SK-N-SH (cell line): ENCODE results near the gene C14orf119. TPM values are rescaled to one million over a fixed set of nuclear protein-coding genes. Genes with fewer than 3 reads are reported as not detected.

Experiments used
- CTCF ChIA-PET: fragments of 300-600, 350-600 bp; formaldehyde crosslinking; extraction: SDS; loops from one replicate; lab custom pipeline; 2021; lab: Yijun Ruan, JAX
- POLR2A ChIA-PET: fragments of 350-600 bp; sonication (Branson Sonifier 250); formaldehyde crosslinking; extraction: SDS; loops from one replicate; lab custom pipeline; 2020; ENCODE audit warnings: antibody characterized with exemption, inconsistent platforms; lab: Yijun Ruan, JAX
- DNase-seq: peaks from one replicate; pipeline ENCODE4 v3.0.0; 2012
- H2AFZ ChIP-seq: fragments of 200-600 bp; sonication (generic); 2 replicates; pipeline ENCODE4 v1.8.1; 2016; ENCODE audit warnings: antibody characterized with exemption, mild to moderate bottlenecking, low read depth
- H3F3A ChIP-seq: fragments of 200-600 bp; sonication (generic); replicated peaks from 2 replicates; pipeline ENCODE3; 2016; ENCODE audit warnings: antibody characterized with exemption, mild to moderate bottlenecking; ENCODE audit not compliant: insufficient read depth
- H3K27ac ChIP-seq, 2 experiments: fragments of 200-500 bp in 1 of 2; fragments of 200-600 bp in 1 of 2; sonication (Bioruptor generic) in 1 of 2; sonication (generic), shearing (Covaris generic) in 1 of 2; 2 replicates each; pipeline versions ENCODE4 v1.5.1 to v1.6.1; 2014 to 2016; ENCODE audit warnings: low read depth in 2 of 2, inconsistent platforms in 1 of 2, low read length in 1 of 2, mild to moderate bottlenecking in 1 of 2, mixed read lengths in 1 of 2
- H3K27me3 ChIP-seq: fragments of 200-600 bp; sonication (generic), shearing (Covaris generic); 2 replicates; pipeline ENCODE4 v1.6.1; 2016; ENCODE audit warnings: mixed run types; ENCODE audit not compliant: insufficient read depth
- H3K36me3 ChIP-seq, 2 experiments: fragments of 200-500 bp in 1 of 2; fragments of 200-600 bp in 1 of 2; sonication (Bioruptor generic) in 1 of 2; sonication (generic) in 1 of 2; replicated peaks in 1 of 2; 2 replicates each; pipeline versions ENCODE3 to v1.5.1; 2014 to 2016; ENCODE audit warnings: low read length in 1 of 2, mild to moderate bottlenecking in 1 of 2; ENCODE audit not compliant: insufficient read depth in 2 of 2, control insufficient read depth in 1 of 2
- H3K4me1 ChIP-seq, 2 experiments: fragments of 200-500 bp in 1 of 2; fragments of 200-600 bp in 1 of 2; sonication (Bioruptor generic) in 1 of 2; sonication (generic), shearing (Covaris generic) in 1 of 2; 2 replicates each; pipeline versions ENCODE4 v1.5.1 to v1.6.1; 2014 to 2016; ENCODE audit warnings: low read depth in 1 of 2, low read length in 1 of 2, mixed run types in 1 of 2; ENCODE audit not compliant: insufficient read depth in 2 of 2, control insufficient read depth in 1 of 2
- H3K4me2 ChIP-seq: fragments of 200-600 bp; sonication (generic), shearing (Covaris generic); 2 replicates; pipeline ENCODE4 v1.6.1; 2017; ENCODE audit warnings: mixed run types
- H3K4me3 ChIP-seq, 2 experiments: fragments of 200-500 bp in 1 of 2; fragments of 200-600 bp in 1 of 2; sonication (Bioruptor generic) in 1 of 2; sonication (generic), shearing (Covaris generic) in 1 of 2; 2 replicates each; pipeline versions ENCODE4 v1.5.1 to v1.8.1; 2014 to 2016; ENCODE audit warnings: low read depth in 2 of 2, inconsistent platforms in 1 of 2, low read length in 1 of 2, mild to moderate bottlenecking in 1 of 2, mixed read lengths in 1 of 2, moderate library complexity in 1 of 2
- H3K79me2 ChIP-seq: fragments of 200-600 bp; sonication (generic); 2 replicates; pipeline ENCODE4 v1.8.1; 2017; ENCODE audit warnings: mild to moderate bottlenecking; ENCODE audit not compliant: insufficient read depth
- H3K9ac ChIP-seq: fragments of 200-600 bp; sonication (generic); 2 replicates; pipeline ENCODE4 v1.6.1; 2017; ENCODE audit warnings: mixed run types
- H3K9me2 ChIP-seq: fragments of 200-600 bp; sonication (generic); 2 replicates; pipeline ENCODE4 v1.6.1; 2017; ENCODE audit warnings: mixed run types
- H3K9me3 ChIP-seq: fragments of 200-600 bp; sonication (generic); 2 replicates; pipeline ENCODE4 v1.6.1; 2017; ENCODE audit warnings: mixed run types, mild to moderate bottlenecking, moderate library complexity
- H4K20me1 ChIP-seq: fragments of 200-600 bp; sonication (generic); 2 replicates; pipeline ENCODE4 v1.6.1; 2017; ENCODE audit warnings: mild to moderate bottlenecking, mixed run types; ENCODE audit not compliant: insufficient read depth
- ELF1 ChIP-seq: IDR thresholded peaks from 2 replicates; pipeline ENCODE4 v1.4.0; 2012
- EP300 ChIP-seq, 2 experiments: IDR thresholded peaks; 2 replicates each; pipeline versions ENCODE4 v1.4.0 to v1.6.1; 2012; ENCODE audit warnings: borderline replicate concordance in 1 of 2, low read depth in 1 of 2, low read length in 1 of 2
- FOSL2 ChIP-seq: IDR thresholded peaks from 2 replicates; pipeline ENCODE4 v1.4.0; 2012; ENCODE audit warnings: low read depth, mild to moderate bottlenecking, moderate library complexity, borderline replicate concordance
- GATA2 ChIP-seq: sonication (generic); formaldehyde crosslinking; IDR thresholded peaks from 2 replicates; pipeline ENCODE4 v1.5.0; 2020; ENCODE audit warnings: mild to moderate bottlenecking, missing genetic modification reagents
- MAX ChIP-seq: IDR thresholded peaks from 2 replicates; pipeline ENCODE4 v1.4.0; 2012; ENCODE audit warnings: low read depth
- MEF2A ChIP-seq: IDR thresholded peaks from 2 replicates; pipeline ENCODE4 v1.4.0; 2012; ENCODE audit warnings: low read depth, borderline replicate concordance
- MXI1 ChIP-seq: IDR thresholded peaks from 2 replicates; pipeline ENCODE4 v1.6.1; 2012; ENCODE audit warnings: mild to moderate bottlenecking, low read depth, low read length, improper control_type of control experiment
- NFIC ChIP-seq: IDR thresholded peaks from 2 replicates; pipeline ENCODE4 v1.4.0; 2012; ENCODE audit warnings: borderline replicate concordance
- NRF1 ChIP-seq: IDR thresholded peaks from 2 replicates; pipeline ENCODE4 v1.6.1; 2012; ENCODE audit warnings: low read depth, mild to moderate bottlenecking, low read length
- POLR2AphosphoS5 ChIP-seq: IDR thresholded peaks from 2 replicates; pipeline ENCODE4 v1.6.1; 2012; ENCODE audit warnings: low read depth, low read length
- RAD21 ChIP-seq: IDR thresholded peaks from 2 replicates; pipeline ENCODE4 v1.6.1; 2012; ENCODE audit warnings: mild to moderate bottlenecking, low read length
- RXRA ChIP-seq: IDR thresholded peaks from 2 replicates; pipeline ENCODE4 v1.4.0; 2012; ENCODE audit warnings: low read depth, mild to moderate bottlenecking, borderline replicate concordance
- SIN3A ChIP-seq: IDR thresholded peaks from 2 replicates; pipeline ENCODE4 v1.6.1; 2012; ENCODE audit warnings: low read depth, mild to moderate bottlenecking, low read length, moderate library complexity, borderline replicate concordance
- SMC3 ChIP-seq: IDR thresholded peaks from 2 replicates; pipeline ENCODE4 v1.6.1; 2012; ENCODE audit warnings: low read depth, low read length, improper control_type of control experiment
- TAF1 ChIP-seq: IDR thresholded peaks from 2 replicates; pipeline ENCODE4 v1.6.1; 2012; ENCODE audit warnings: low read depth, mild to moderate bottlenecking, low read length, moderate library complexity, borderline replicate concordance
- TEAD4 ChIP-seq: IDR thresholded peaks from 2 replicates; pipeline ENCODE4 v1.4.0; 2012; ENCODE audit warnings: mild to moderate bottlenecking, borderline replicate concordance; ENCODE audit not compliant: insufficient read depth
- USF2 ChIP-seq: fragments of 150-350 bp; IDR thresholded peaks from 2 replicates; pipeline ENCODE4 v1.6.1; 2017; ENCODE audit warnings: antibody characterized with exemption, low read length, low read depth, borderline replicate concordance
- WGBS: methylation state at CpG from one replicate; pipeline ENCODE4 v1.1.6; 2017; ENCODE audit warnings: low lambda C conversion rate; 5-methylcytosine and 5-hydroxymethylcytosine counted together
- polyA plus RNA-seq, 3 experiments: library from polyadenylated mRNA; depleted of rRNA; stranded (reverse); fragments of >200 nt; gene quantifications; 2 replicates each; pipeline ENCODE4 v1.2.3, GENCODE V29; 2012
- TF ChIP-seq, protein P1 (sequence below): fragments of 200-600 bp; sonication (generic); IDR thresholded peaks from 2 replicates; pipeline ENCODE4 v1.6.1; 2017; ENCODE audit warnings: antibody characterized with exemption, mild to moderate bottlenecking, moderate library complexity
- TF ChIP-seq, protein P2 (sequence below): IDR thresholded peaks from 2 replicates; pipeline ENCODE4 v1.6.1; 2012; ENCODE audit warnings: mild to moderate bottlenecking, low read depth, low read length, moderate library complexity

The C14orf119 gene
- polyA plus RNA-seq, 1 of the 3 experiments (the other 2 are of a cell fraction): 55.2 TPM

GRCh38 chr14:23090254-23090636 lies 5.1 kb upstream of the C14orf119 start:
- POLR2A ChIA-PET: interaction anchor here (0.6 kb wide), 1 partner anchor 9 kb away, joined by 3 read pairs; no protein-coding TSS in a partner anchor
- Histone ChIP-seq H3F3A (peaks cover 11% of the 10 kb centered on the region), H3K27ac (no peak overlapping the region), H4K20me1 (peaks cover 27% of the 10 kb centered on the region), H3K79me2 (peaks cover 87% of the 10 kb centered on the region), H3K9ac (no peak overlapping the region), H3K4me1 (peaks cover 4 to 6% of the 10 kb centered on the region in 2 experiments; a peak in 3 of 4 replicates), H3K36me3 (peaks cover 63 to 75% of the 10 kb centered on the region in 2 experiments), H3K4me3 (no peak overlapping the region), H3K9me3 (no peaks in the 10 kb centered on the region), H2AFZ (no peak overlapping the region), H3K27me3 (no peaks in the 10 kb centered on the region), H3K4me2 (no peak overlapping the region), H3K9me2 (no peaks in the 10 kb centered on the region)
- 96% methylated on average over 4 of the region's 4 CpGs for WGBS
- CTCF ChIA-PET: interaction anchor here (0.9 to 7.5 kb wide), 9 partner anchors 13 to 104 kb away, joined by 3 to 73 read pairs (median 4); partner anchors contain the start of gene CDH24
- TF ChIP-seq RXRA: no peak
- no peak for TF ChIP-seq SIN3A
- TF ChIP-seq SMC3: no peak
- TF ChIP-seq ELF1: no peak
- TF ChIP-seq, protein P1, sequence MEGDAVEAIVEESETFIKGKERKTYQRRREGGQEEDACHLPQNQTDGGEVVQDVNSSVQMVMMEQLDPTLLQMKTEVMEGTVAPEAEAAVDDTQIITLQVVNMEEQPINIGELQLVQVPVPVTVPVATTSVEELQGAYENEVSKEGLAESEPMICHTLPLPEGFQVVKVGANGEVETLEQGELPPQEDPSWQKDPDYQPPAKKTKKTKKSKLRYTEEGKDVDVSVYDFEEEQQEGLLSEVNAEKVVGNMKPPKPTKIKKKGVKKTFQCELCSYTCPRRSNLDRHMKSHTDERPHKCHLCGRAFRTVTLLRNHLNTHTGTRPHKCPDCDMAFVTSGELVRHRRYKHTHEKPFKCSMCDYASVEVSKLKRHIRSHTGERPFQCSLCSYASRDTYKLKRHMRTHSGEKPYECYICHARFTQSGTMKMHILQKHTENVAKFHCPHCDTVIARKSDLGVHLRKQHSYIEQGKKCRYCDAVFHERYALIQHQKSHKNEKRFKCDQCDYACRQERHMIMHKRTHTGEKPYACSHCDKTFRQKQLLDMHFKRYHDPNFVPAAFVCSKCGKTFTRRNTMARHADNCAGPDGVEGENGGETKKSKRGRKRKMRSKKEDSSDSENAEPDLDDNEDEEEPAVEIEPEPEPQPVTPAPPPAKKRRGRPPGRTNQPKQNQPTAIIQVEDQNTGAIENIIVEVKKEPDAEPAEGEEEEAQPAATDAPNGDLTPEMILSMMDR: no peak
- TF ChIP-seq MXI1: no peak
- TF ChIP-seq MEF2A: no peak
- TF ChIP-seq FOSL2: no peak
- no peak for TF ChIP-seq EP300 (IDR thresholded peaks at IDR 0.05; ENCODE audit: borderline replicate concordance in 1 of 2, low read depth in 1 of 2, low read length in 1 of 2)
- no peak for TF ChIP-seq USF2
- TF ChIP-seq TEAD4: no peak
- TF ChIP-seq, protein P2, sequence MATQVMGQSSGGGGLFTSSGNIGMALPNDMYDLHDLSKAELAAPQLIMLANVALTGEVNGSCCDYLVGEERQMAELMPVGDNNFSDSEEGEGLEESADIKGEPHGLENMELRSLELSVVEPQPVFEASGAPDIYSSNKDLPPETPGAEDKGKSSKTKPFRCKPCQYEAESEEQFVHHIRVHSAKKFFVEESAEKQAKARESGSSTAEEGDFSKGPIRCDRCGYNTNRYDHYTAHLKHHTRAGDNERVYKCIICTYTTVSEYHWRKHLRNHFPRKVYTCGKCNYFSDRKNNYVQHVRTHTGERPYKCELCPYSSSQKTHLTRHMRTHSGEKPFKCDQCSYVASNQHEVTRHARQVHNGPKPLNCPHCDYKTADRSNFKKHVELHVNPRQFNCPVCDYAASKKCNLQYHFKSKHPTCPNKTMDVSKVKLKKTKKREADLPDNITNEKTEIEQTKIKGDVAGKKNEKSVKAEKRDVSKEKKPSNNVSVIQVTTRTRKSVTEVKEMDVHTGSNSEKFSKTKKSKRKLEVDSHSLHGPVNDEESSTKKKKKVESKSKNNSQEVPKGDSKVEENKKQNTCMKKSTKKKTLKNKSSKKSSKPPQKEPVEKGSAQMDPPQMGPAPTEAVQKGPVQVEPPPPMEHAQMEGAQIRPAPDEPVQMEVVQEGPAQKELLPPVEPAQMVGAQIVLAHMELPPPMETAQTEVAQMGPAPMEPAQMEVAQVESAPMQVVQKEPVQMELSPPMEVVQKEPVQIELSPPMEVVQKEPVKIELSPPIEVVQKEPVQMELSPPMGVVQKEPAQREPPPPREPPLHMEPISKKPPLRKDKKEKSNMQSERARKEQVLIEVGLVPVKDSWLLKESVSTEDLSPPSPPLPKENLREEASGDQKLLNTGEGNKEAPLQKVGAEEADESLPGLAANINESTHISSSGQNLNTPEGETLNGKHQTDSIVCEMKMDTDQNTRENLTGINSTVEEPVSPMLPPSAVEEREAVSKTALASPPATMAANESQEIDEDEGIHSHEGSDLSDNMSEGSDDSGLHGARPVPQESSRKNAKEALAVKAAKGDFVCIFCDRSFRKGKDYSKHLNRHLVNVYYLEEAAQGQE: no peak
- TF ChIP-seq TAF1: no peak
- no peak for TF ChIP-seq MAX
- no peak for TF ChIP-seq GATA2 (CRISPR knock-in tag)
- TF ChIP-seq RAD21: no peak
- no peak for TF ChIP-seq POLR2AphosphoS5
- TF ChIP-seq NRF1: no peak
- TF ChIP-seq NFIC: no peak
- DNase-seq: no peak
